Tibial artery (tissue), 4 donors: ENCODE measurements around the gene UPK3A.
"Not testable (repeated sequence)": the region's sequence is repeated elsewhere in the genome, so short reads cannot be mapped to it uniquely, and the experiment has no call there.

ENCODE experiments used
- DNase-seq, 2 donors: peaks; one replicate each; pipeline ENCODE4 v3.0.0-alpha.2; 2019
- H3K27ac ChIP-seq, 2 donors: fragments of 200-600 bp; sonication (generic) in 1 of 2; 1 replicate in 1 of 2; 2 replicates in 1 of 2; pipeline ENCODE4 v1.5.1; 2018 to 2019; ENCODE audit warnings: mild to moderate bottlenecking in 1 of 2
- H3K27me3 ChIP-seq, 2 donors: fragments of 200-600 bp; sonication (generic) in 1 of 2; one replicate each; pipeline versions ENCODE4 v1.5.1 to v1.6.0; 2016 to 2019
- H3K36me3 ChIP-seq, 3 donors: fragments of 200-600 bp; sonication (generic) in 2 of 3; one replicate each; pipeline ENCODE4 v1.5.1; 2016 to 2019; ENCODE audit warnings: mild to moderate bottlenecking in 2 of 3
- H3K4me1 ChIP-seq, 4 donors: fragments of 200-600 bp; sonication (generic) in 2 of 4; 1 replicate in 3 of 4; 2 replicates in 1 of 4; pipeline ENCODE4 v1.5.1; 2016 to 2019
- H3K4me3 ChIP-seq, 2 donors: fragments of 200-600 bp; sonication (generic) in 1 of 2; 1 replicate in 1 of 2; 2 replicates in 1 of 2; pipeline ENCODE4 v1.5.1; 2018 to 2019; ENCODE audit warnings: mild to moderate bottlenecking in 2 of 2
- H3K9me3 ChIP-seq, 3 donors: fragments of 200-600 bp; sonication (generic) in 1 of 3; one replicate each; pipeline ENCODE4 v1.5.1; 2016 to 2019
- CTCF ChIP-seq, 2 experiments: fragments of 200-600 bp in 1 of 2; fragments of 450-650 bp in 1 of 2; IDR thresholded peaks; one replicate each; pipeline ENCODE4 v1.5.1; 2017 to 2019; ENCODE audit warnings: antibody characterized with exemption in 2 of 2, mild to moderate bottlenecking in 1 of 2, moderate library complexity in 1 of 2
- intact Hi-C: fragments of 100-400 bp; cut with DNase I; formaldehyde crosslinking; loops from one replicate; pipeline ENCODE4 v1.15.0; 2023; ENCODE audit warnings: low total_unique reads

UPK3A gene

DNA sequence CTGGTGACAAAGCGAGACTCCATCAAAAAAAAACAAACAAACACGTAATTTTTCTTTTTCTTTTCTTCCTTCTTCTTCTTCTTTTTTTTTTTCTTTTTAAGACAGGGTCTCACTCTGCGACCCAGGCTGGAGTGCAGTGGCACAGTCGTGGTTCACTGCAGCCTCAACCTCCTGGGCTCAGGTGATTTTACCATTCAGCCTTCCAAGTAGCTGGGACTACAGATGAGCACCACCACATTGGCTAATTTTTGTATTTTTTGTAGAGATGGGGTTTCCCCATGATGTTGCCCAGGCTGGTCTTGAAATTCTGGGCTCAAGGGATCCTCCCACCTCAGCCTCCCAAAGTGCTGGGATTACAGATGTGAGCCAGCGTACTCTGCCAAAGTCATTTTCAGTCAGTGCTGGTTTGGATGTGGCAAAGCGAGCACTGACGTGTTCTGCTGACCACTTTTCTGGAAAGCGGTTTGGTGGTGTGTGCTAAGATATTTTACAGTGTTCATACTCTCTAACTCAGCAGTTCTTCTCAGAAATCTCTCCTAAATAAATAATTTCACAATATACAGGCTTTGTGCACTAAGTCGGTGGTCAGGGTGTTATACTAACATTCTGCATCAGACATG is 35.7 kb downstream of the UPK3A start:
- Histone ChIP-seq H3K4me1 (peaks cover 9 to 45% (median 27%) of the 10 kb centered on the region in 4 donors), H3K27ac (peak overlapping the region; percentile 82 to 83), H3K9me3 (no peaks in the 10 kb centered on the region), H3K27me3 (no peaks in the 10 kb centered on the region), H3K36me3 (peaks cover 23 to 35% (median 31%) of the 10 kb centered on the region in 3 donors), H3K4me3 (no peak overlapping the region)
- no peak for TF ChIP-seq CTCF (IDR thresholded peaks at IDR 0.05)
- DNase-seq, result peak in 1 of 2 donors; percentile 63
- intact Hi-C loops, result loop anchor here (10.0 kb wide), 1 partner anchor 114 kb away; no protein-coding TSS in a partner anchor

- TF ChIP-seq CTCF (IDR thresholded peaks at IDR 0.05), result no peak
- H3K27me3 ChIP-seq, result no peaks in the 10 kb centered on the region
- no peak for DNase-seq
- no peak overlapping the region for H3K27ac ChIP-seq
- intact Hi-C loops, result loop anchor here (10.0 kb wide), 1 partner anchor 113 kb away; no protein-coding TSS in a partner anchor
- peaks cover 9 to 38% (median 25%) of the 10 kb centered on the region in 4 donors for H3K4me1 ChIP-seq
- no peaks in the 10 kb centered on the region for H3K9me3 ChIP-seq
- peaks cover 23 to 45% (median 31%) of the 10 kb centered on the region in 3 donors for H3K36me3 ChIP-seq
- H3K4me3 ChIP-seq, result no peak overlapping the region
These were observed 37.1 kb downstream of the UPK3A start for GRCh38 chr22:45321827-45322226.

DNA sequence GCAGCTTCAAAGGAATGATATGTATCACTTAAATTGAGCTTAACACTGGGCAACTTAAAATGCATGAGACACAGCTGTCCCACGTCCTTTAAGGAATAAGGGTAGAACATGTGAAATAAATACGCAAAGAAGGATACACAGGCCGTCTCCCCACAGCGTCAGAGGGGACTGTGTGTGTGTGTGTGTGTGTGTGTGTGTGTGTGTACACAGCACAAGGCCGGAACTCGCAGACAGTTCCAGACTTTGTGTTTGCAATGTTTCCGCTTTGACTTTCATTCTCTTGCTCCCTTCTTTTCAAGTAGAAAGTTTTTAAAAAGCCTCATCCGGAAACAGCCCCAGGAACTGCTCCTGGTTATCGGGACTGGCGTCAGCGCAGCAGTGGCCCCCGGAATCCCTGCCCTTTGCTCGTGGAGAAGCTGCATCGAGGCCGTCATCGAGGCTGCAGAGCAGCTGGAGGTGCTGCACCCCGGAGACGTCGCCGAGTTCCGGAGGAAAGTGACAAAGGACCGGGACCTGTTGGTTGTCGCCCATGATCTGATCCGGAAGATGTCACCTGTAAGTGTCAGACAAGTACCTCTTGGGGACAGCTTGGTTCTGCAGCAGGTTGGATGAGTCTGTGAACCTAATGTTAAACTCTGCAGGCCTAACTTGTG is 38.2 kb downstream of the UPK3A start:
- Histone ChIP-seq H3K27ac (no peak overlapping the region), H3K9me3 (no peaks in the 10 kb centered on the region), H3K4me3 (no peak overlapping the region), H3K36me3 (peaks cover 23 to 55% (median 41%) of the 10 kb centered on the region in 3 donors), H3K4me1 (peaks cover 9 to 26% (median 17%) of the 10 kb centered on the region in 4 donors), H3K27me3 (no peaks in the 10 kb centered on the region)
- intact Hi-C loops, result loop anchor here (10.0 kb wide), 1 partner anchor 112 kb away; no protein-coding TSS in a partner anchor
- no peak for DNase-seq
- no peak for TF ChIP-seq CTCF (IDR thresholded peaks at IDR 0.05)

GRCh38 chr22:45323695-45324094 is 38.9 kb downstream of the UPK3A start:
- no peak overlapping the region for H3K27ac ChIP-seq
- intact Hi-C loops, result loop anchor here (10.0 kb wide), 1 partner anchor 111 kb away; no protein-coding TSS in a partner anchor
- no peak for TF ChIP-seq CTCF (IDR thresholded peaks at IDR 0.05)
- H3K4me3 ChIP-seq, result no peak overlapping the region
- peaks cover 23 to 61% (median 44%) of the 10 kb centered on the region in 3 donors for H3K36me3 ChIP-seq
- no peak for DNase-seq
- H3K4me1 ChIP-seq, result peaks cover 2 to 19% (median 11%) of the 10 kb centered on the region in 4 donors
- H3K9me3 ChIP-seq, result no peaks in the 10 kb centered on the region
- H3K27me3 ChIP-seq, result no peaks in the 10 kb centered on the region

- TF ChIP-seq CTCF (IDR thresholded peaks at IDR 0.05), result no peak
- intact Hi-C loops, result loop anchor here (10.0 kb wide), 1 partner anchor 110 kb away; no protein-coding TSS in a partner anchor
- H3K27me3 ChIP-seq, result no peaks in the 10 kb centered on the region
- DNase-seq, result no peak
- peaks cover 23 to 65% (median 44%) of the 10 kb centered on the region in 3 donors for H3K36me3 ChIP-seq
- H3K4me3 ChIP-seq, result no peak overlapping the region
- H3K27ac ChIP-seq, result no peak overlapping the region
- H3K4me1 ChIP-seq, result peaks cover 0 to 13% (median 5%) of the 10 kb centered on the region in 4 donors
- H3K9me3 ChIP-seq, result no peaks in the 10 kb centered on the region
These were observed 39.6 kb downstream of the UPK3A start for GRCh38 chr22:45324311-45324711.

- DNase-seq, H3K4me3 ChIP-seq, H3K9me3 ChIP-seq, H3K27ac ChIP-seq, H3K27me3 ChIP-seq, H3K4me1 ChIP-seq: not testable (repeated sequence)
- peaks cover 32 to 89% (median 59%) of the 10 kb centered on the region in 3 donors for H3K36me3 ChIP-seq
- intact Hi-C loops, result loop anchor here (10.0 kb wide), 1 partner anchor 107 kb away; no protein-coding TSS in a partner anchor
These were observed 43.5 kb downstream of the UPK3A start for GRCh38 chr22:45328261-45328660.
